Vagina (tissue), 2 donors: ENCODE results near the gene ELMO1. TPM values are rescaled to one million over a fixed set of nuclear protein-coding genes. Genes with fewer than 3 reads are reported as not detected.

Source experiments
- DNase-seq, 2 donors: peaks; one replicate each; pipeline ENCODE4 v3.0.0-alpha.2; 2017; ENCODE audit errors: extremely low spot score in 2 of 2
- H3K27ac ChIP-seq: fragments of 200-600 bp; sonication (generic); one replicate; pipeline ENCODE4 v1.5.1; 2019
- H3K27me3 ChIP-seq: fragments of 200-600 bp; sonication (generic); one replicate; pipeline ENCODE4 v1.5.1; 2019
- H3K36me3 ChIP-seq, 2 donors: fragments of 200-600 bp; sonication (generic); one replicate each; pipeline ENCODE4 v1.5.1; 2017 to 2019
- H3K4me1 ChIP-seq: fragments of 200-600 bp; sonication (generic); one replicate; pipeline ENCODE4 v1.5.1; 2019
- H3K4me3 ChIP-seq, 2 donors: fragments of 200-600 bp; sonication (generic); 1 replicate in 1 of 2; 2 replicates in 1 of 2; pipeline ENCODE4 v1.5.1; 2016 to 2019
- H3K9me3 ChIP-seq: fragments of 200-600 bp; sonication (generic); one replicate; pipeline ENCODE4 v1.5.1; 2019
- POLR2A ChIP-seq, 2 donors: fragments of 450-650 bp; IDR thresholded peaks; one replicate each; pipeline ENCODE4 v1.6.1; 2017; ENCODE audit warnings: antibody characterized with exemption in 2 of 2, mild to moderate bottlenecking in 2 of 2, moderate library complexity in 2 of 2
- POLR2AphosphoS5 ChIP-seq, 2 donors: sonication (generic); formaldehyde crosslinking; IDR thresholded peaks; one replicate each; pipeline ENCODE4 v1.9.0; 2017; ENCODE audit warnings: antibody characterized with exemption in 2 of 2, mild to moderate bottlenecking in 2 of 2, low read depth in 1 of 2; ENCODE audit not compliant: insufficient read depth in 1 of 2
- intact Hi-C: fragments of 100-400 bp; cut with DNase I; formaldehyde crosslinking; loops from one replicate; pipeline ENCODE4 v1.15.1; 2023
- total RNA-seq: library from RNA; depleted of rRNA; stranded (reverse); fragments of >200 nt; gene quantifications from one replicate; pipeline ENCODE4 v1.2.3, GENCODE V29; 2016
- TF ChIP-seq, protein P1 (sequence below), 3 experiments: fragments of 450-650 bp in 2 of 3; fragments of 200-600 bp in 1 of 3; sonication (generic) in 1 of 3; IDR thresholded peaks; one replicate each; pipeline ENCODE4 v1.5.1; 2017 to 2019; ENCODE audit warnings: antibody characterized with exemption in 3 of 3, mild to moderate bottlenecking in 2 of 3, moderate library complexity in 2 of 3

Gene ELMO1
- total RNA-seq, 1 donor from 2014 or later = 74.4 TPM

DNA sequence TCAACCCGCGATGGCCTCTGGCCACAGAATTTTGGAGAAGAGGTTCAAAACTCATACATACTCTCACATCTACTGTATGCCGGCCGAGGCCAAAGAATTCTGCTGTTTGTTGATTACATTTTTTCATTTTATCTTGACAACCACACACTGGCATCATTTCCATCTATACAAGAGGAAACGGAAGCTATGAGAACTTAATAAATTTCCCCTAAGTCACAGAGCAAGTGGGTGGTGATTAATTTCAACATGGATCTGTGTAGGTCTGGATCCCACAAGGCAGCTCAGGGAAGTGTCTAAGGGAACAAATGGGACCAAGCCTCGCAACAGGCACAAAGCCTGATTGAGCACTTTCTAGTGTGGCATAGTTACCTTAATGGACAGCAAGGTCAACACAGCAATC is 18.0 kb downstream of the ELMO1 start:
- TF ChIP-seq POLR2A (IDR thresholded peaks at IDR 0.05) (no peak), POLR2AphosphoS5 (IDR thresholded peaks at IDR 0.05; ENCODE audit: insufficient read depth in 1 of 2, low read depth in 1 of 2) (no peak)
- TF ChIP-seq, protein P1, sequence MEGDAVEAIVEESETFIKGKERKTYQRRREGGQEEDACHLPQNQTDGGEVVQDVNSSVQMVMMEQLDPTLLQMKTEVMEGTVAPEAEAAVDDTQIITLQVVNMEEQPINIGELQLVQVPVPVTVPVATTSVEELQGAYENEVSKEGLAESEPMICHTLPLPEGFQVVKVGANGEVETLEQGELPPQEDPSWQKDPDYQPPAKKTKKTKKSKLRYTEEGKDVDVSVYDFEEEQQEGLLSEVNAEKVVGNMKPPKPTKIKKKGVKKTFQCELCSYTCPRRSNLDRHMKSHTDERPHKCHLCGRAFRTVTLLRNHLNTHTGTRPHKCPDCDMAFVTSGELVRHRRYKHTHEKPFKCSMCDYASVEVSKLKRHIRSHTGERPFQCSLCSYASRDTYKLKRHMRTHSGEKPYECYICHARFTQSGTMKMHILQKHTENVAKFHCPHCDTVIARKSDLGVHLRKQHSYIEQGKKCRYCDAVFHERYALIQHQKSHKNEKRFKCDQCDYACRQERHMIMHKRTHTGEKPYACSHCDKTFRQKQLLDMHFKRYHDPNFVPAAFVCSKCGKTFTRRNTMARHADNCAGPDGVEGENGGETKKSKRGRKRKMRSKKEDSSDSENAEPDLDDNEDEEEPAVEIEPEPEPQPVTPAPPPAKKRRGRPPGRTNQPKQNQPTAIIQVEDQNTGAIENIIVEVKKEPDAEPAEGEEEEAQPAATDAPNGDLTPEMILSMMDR (IDR thresholded peaks at IDR 0.05) = no peak
- H3K27me3 ChIP-seq = no peaks in the 10 kb centered on the region
- H3K4me3 ChIP-seq = no peak overlapping the region
- no peaks in the 10 kb centered on the region for H3K36me3 ChIP-seq
- intact Hi-C loops = no loop called here
- no peaks in the 10 kb centered on the region for H3K9me3 ChIP-seq
- H3K27ac ChIP-seq = no peak overlapping the region
- peaks cover 23% of the 10 kb centered on the region for H3K4me1 ChIP-seq
- no peak for DNase-seq

DNA sequence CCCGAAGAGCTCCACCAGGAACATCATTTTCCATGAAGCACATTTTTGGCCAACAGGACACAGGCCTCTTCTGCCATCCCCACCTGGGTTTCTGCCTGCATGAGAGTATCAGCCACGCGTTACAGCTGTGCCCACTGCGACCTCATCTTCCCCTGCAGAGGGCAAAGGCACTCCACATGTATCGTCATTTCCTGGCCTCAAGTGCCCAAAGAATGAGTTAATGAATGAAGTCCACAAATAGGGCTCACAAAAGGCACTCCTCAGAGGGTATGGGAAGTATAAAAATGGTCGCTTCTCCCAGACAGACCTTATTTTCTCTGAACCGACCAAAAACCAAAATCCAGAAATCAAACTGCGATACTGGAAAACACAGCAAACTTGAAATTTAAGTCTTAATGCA is 18.5 kb downstream of the ELMO1 start:
- intact Hi-C loops = no loop called here
- Histone ChIP-seq H3K27ac (no peak overlapping the region), H3K27me3 (no peaks in the 10 kb centered on the region), H3K36me3 (no peaks in the 10 kb centered on the region), H3K4me1 (peaks cover 23% of the 10 kb centered on the region), H3K4me3 (no peak overlapping the region), H3K9me3 (no peaks in the 10 kb centered on the region)
- DNase-seq = no peak
- TF ChIP-seq, protein P1 (IDR thresholded peaks at IDR 0.05) = no peak
- TF ChIP-seq POLR2A (IDR thresholded peaks at IDR 0.05) (no peak), POLR2AphosphoS5 (IDR thresholded peaks at IDR 0.05; ENCODE audit: insufficient read depth in 1 of 2, low read depth in 1 of 2) (no peak)

DNA sequence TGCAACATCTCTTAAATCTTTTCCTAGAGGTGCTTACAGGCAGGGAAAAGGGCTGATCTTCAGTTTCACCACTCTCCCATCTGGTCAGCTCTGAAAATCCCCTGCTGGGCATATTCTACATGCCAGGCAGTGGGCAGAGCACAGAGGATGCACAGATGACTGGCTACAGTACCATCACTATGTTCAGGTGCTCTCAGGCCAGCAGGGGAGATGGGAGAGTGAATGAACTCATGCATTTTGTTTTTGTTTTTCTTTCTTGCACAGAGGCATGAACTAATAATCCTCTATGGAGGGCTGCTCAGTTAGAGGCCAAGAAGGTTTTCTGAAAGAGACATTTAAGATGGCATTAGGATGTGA is 19.3 kb downstream of the ELMO1 start:
- Histone ChIP-seq H3K36me3 (no peaks in the 10 kb centered on the region), H3K27me3 (no peaks in the 10 kb centered on the region), H3K4me3 (no peak overlapping the region), H3K9me3 (no peaks in the 10 kb centered on the region), H3K27ac (no peak overlapping the region), H3K4me1 (peaks cover 18% of the 10 kb centered on the region)
- intact Hi-C loops = no loop called here
- TF ChIP-seq POLR2AphosphoS5 (IDR thresholded peaks at IDR 0.05; ENCODE audit: insufficient read depth in 1 of 2, low read depth in 1 of 2) = no peak
- TF ChIP-seq, protein P1 (IDR thresholded peaks at IDR 0.05) = no peak
- TF ChIP-seq POLR2A (IDR thresholded peaks at IDR 0.05) = no peak
- no peak for DNase-seq

DNA sequence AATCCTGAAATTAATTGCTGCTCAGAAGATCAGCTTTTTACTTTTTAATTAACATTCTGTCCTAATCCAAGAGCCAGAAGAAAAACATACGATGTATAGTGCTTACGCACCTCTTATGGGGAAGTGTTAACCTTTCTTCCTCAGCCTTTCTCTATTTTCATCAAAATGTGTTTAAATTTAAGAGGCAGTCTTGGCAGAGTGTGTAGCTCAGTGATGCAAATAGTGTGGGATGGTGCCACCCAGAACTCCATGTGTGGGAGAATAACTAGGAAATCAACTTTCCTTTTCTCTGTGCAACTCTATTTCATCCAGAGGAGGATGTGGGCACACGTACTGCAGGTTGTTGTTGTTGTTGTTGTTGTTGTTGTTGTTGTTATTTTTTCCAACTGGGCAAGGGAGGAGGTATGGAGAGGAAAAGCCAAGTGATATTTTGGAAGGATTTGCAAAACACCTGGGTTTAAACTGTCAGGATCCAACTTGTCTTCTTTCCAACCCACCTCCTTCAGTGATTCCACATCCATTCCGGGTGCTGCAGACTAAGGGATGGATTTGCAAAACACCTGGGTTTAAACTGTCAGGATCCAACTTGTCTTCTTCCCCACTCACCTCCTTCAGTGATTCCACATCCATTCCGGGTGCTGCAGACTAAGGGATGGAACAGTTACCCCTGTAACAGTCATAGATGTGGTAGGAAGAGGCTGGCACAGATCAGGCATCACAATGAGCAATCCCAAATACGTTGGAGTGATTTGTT is 19.8 kb downstream of the ELMO1 start:
- Histone ChIP-seq H3K36me3 (no peaks in the 10 kb centered on the region), H3K4me3 (no peak overlapping the region), H3K27me3 (no peaks in the 10 kb centered on the region), H3K4me1 (peaks cover 14% of the 10 kb centered on the region), H3K9me3 (no peaks in the 10 kb centered on the region), H3K27ac (no peak overlapping the region)
- TF ChIP-seq POLR2A (IDR thresholded peaks at IDR 0.05) (no peak), POLR2AphosphoS5 (IDR thresholded peaks at IDR 0.05; ENCODE audit: insufficient read depth in 1 of 2, low read depth in 1 of 2) (no peak)
- TF ChIP-seq, protein P1 (IDR thresholded peaks at IDR 0.05) = no peak
- intact Hi-C loops = no loop called here
- DNase-seq = peak in 1 of 2 donors; percentile 29

DNA sequence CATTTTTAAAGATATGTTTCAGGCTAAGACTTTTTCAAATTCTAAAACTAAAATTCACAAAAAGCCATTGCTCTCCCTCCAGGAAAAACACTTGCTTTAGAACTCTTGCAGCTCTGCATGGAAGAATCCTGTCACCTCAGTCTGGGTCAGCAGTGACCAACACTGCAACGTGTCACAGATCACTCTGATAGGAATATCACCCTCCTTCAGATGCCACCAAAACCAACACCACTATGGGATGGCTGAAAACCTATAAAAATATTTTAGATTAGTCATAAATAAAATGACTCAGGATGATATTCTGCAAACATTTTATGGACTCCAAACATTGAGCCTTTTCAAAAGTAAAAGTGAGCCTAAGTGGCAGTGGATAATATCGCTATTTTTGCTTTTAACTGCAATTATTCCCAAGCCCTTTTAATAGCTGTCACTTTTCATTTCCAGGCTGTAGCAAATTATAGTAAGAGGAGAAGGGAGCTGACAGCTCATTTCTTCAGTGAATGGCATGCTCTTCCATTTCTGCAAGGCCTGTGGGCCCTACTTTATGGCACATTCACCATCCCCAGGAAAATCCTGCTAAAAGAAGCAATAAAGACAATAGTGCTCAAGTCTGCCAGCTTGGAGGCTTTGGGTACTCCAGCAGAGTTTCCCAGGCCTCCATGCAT is 21.3 kb downstream of the ELMO1 start:
- TF ChIP-seq POLR2AphosphoS5 (IDR thresholded peaks at IDR 0.05; ENCODE audit: insufficient read depth in 1 of 2, low read depth in 1 of 2) (no peak), POLR2A (IDR thresholded peaks at IDR 0.05) (no peak)
- TF ChIP-seq, protein P1 (IDR thresholded peaks at IDR 0.05) = no peak
- intact Hi-C loops = no loop called here

More for the DNA sequence above, 21.3 kb downstream of the ELMO1 start:
- Histone ChIP-seq H3K4me3 (no peak overlapping the region), H3K36me3 (no peaks in the 10 kb centered on the region), H3K27ac (no peak overlapping the region), H3K27me3 (no peaks in the 10 kb centered on the region), H3K4me1 (peaks cover 14% of the 10 kb centered on the region), H3K9me3 (no peaks in the 10 kb centered on the region)
- DNase-seq = no peak
